ENCODE data around the gene DALRD3. TPM values are rescaled to one million over a fixed set of nuclear protein-coding genes. Genes with fewer than 3 reads are reported as not detected.

Gene DALRD3
- total and polyA plus RNA-seq, 2 experiments from 2014 or later = 31.0 to 57.7 TPM

DNA sequence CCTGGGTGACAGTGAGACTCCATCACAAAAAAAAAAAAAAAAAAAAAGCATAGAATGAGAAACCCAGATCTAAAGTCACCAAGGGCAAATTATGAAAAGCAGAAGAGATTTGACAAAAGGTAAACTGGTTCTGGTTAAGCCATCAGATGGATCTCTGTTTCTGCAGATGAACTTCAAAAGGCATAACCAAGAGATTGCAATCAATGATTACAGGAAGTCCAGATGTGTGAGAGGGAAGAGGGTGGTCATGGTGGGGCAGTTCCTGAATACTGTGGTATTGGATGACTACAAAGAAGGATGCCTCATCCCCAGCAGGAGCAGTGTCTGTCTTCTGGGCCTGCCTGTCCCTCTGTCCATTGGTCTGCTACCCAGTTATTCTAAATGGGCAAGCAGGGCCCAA, 24.5 kb downstream of the DALRD3 start (continued):
- TF ChIP-seq ZNF462 (CRISPR knock-in tag; IDR thresholded peaks at IDR 0.05) (no peak), POLR2AphosphoS5 (IDR thresholded peaks at IDR 0.05; ENCODE audit: low read depth) (no peak), CREB1 (CRISPR knock-in tag; IDR thresholded peaks at IDR 0.05; ENCODE audit: low read depth) (no peak)
- TF ChIP-seq, protein P1, sequence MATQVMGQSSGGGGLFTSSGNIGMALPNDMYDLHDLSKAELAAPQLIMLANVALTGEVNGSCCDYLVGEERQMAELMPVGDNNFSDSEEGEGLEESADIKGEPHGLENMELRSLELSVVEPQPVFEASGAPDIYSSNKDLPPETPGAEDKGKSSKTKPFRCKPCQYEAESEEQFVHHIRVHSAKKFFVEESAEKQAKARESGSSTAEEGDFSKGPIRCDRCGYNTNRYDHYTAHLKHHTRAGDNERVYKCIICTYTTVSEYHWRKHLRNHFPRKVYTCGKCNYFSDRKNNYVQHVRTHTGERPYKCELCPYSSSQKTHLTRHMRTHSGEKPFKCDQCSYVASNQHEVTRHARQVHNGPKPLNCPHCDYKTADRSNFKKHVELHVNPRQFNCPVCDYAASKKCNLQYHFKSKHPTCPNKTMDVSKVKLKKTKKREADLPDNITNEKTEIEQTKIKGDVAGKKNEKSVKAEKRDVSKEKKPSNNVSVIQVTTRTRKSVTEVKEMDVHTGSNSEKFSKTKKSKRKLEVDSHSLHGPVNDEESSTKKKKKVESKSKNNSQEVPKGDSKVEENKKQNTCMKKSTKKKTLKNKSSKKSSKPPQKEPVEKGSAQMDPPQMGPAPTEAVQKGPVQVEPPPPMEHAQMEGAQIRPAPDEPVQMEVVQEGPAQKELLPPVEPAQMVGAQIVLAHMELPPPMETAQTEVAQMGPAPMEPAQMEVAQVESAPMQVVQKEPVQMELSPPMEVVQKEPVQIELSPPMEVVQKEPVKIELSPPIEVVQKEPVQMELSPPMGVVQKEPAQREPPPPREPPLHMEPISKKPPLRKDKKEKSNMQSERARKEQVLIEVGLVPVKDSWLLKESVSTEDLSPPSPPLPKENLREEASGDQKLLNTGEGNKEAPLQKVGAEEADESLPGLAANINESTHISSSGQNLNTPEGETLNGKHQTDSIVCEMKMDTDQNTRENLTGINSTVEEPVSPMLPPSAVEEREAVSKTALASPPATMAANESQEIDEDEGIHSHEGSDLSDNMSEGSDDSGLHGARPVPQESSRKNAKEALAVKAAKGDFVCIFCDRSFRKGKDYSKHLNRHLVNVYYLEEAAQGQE (IDR thresholded peaks at IDR 0.05; ENCODE audit: unreplicated experiment) = no peak

- DNase-seq (ENCODE audit: low spot score) (no peak), ATAC-seq (no peak)
- H4K20me1 ChIP-seq (replicated peaks; ENCODE audit: insufficient read depth) = peaks cover 2% of the 10 kb centered on the region; the same call in 1 of the 2 replicates
- Mint-ChIP-seq H3K4me1 (peaks cover 19% of the 10 kb centered on the region), H3K4me3 (peak overlapping the region; percentile 91), H3K27me3 (ENCODE audit: insufficient read depth, low read depth, poor library complexity) (peaks cover 21% of the 10 kb centered on the region), H3K9me3 (no peaks in the 10 kb centered on the region), H3K36me3 (ENCODE audit: low read depth) (peaks cover 27% of the 10 kb centered on the region), H3K27ac (no peak overlapping the region)
- no peaks in the 10 kb centered on the region for H3K27me3 ChIP-seq (ENCODE audit: insufficient read depth)
- peaks cover 18% of the 10 kb centered on the region for H3K79me2 ChIP-seq (replicated peaks; ENCODE audit: insufficient read depth)
- H3K4me2 ChIP-seq = peak overlapping the region; percentile 97
- no peak overlapping the region for H3K27ac ChIP-seq (ENCODE audit: low read depth)
- no peak overlapping the region for H2AFZ ChIP-seq
- H3F3A ChIP-seq (replicated peaks; ENCODE audit: low read depth) = no peaks in the 10 kb centered on the region
- no peaks in the 10 kb centered on the region for H3K9me2 ChIP-seq (ENCODE audit: insufficient read depth)
- H3K4me3 ChIP-seq = peak overlapping the region; percentile 91; the same call in 1 of the 2 replicates
- H3K36me3 ChIP-seq (ENCODE audit: insufficient read depth) = no peaks in the 10 kb centered on the region
- H3K4me1 ChIP-seq (ENCODE audit: insufficient read depth) = peaks cover 14% of the 10 kb centered on the region; the same call in 1 of the 2 replicates
- no peak for TF ChIP-seq ZNF114 (CRISPR knock-in tag; IDR thresholded peaks at IDR 0.05)
- TF ChIP-seq, protein P1 (IDR thresholded peaks at IDR 0.05; ENCODE audit: unreplicated experiment) = no peak
Observed at GRCh38 chr3:48991851-48992545, 26.4 kb downstream of the DALRD3 start.

Data from GM23338 (cell line).